Mesendoderm (in vitro differentiated cells): ENCODE data around the gene DNAH3.
"Not testable (repeated sequence)": the region's sequence is repeated elsewhere in the genome, so short reads cannot be mapped to it uniquely, and the experiment has no call there.

ENCODE experiments used
- DNase-seq: peaks from one replicate; pipeline ENCODE4 v3.0.0; 2013
- H2AK5ac ChIP-seq: 2 replicates; pipeline ENCODE4 v1.6.1; 2013; ENCODE audit warnings: low read length, inconsistent platforms
- H2BK120ac ChIP-seq: 2 replicates; pipeline ENCODE4 v1.6.1; 2013; ENCODE audit warnings: low read depth, mild to moderate bottlenecking, low read length, moderate library complexity, mixed read lengths
- H2BK15ac ChIP-seq: replicated peaks from 2 replicates; pipeline ENCODE4 v1.6.1; 2013; ENCODE audit warnings: low read depth, mild to moderate bottlenecking, moderate library complexity
- H2BK5ac ChIP-seq: 2 replicates; pipeline ENCODE4 v1.6.1; 2013; ENCODE audit warnings: low read length, inconsistent platforms
- H3K18ac ChIP-seq: 2 replicates; pipeline ENCODE4 v1.6.1; 2013; ENCODE audit warnings: mild to moderate bottlenecking, low read length, mixed read lengths
- H3K23ac ChIP-seq: one replicate; pipeline ENCODE4 v1.6.1; 2013; ENCODE audit warnings: low read length
- H3K27ac ChIP-seq: 2 replicates; pipeline ENCODE4 v1.5.1; 2013; ENCODE audit warnings: low read depth, mild to moderate bottlenecking, inconsistent platforms, low read length, moderate library complexity
- H3K27me3 ChIP-seq: 2 replicates; pipeline ENCODE4 v1.6.1; 2013; ENCODE audit warnings: low read length, control low read depth, mild to moderate bottlenecking, inconsistent platforms; ENCODE audit not compliant: insufficient read depth, poor library complexity
- H3K36me3 ChIP-seq: 2 replicates; pipeline ENCODE4 v1.6.1; 2013; ENCODE audit warnings: low read length, inconsistent platforms; ENCODE audit not compliant: control insufficient read depth, insufficient read depth
- H3K4ac ChIP-seq: one replicate; pipeline ENCODE4 v1.6.1; 2013; ENCODE audit warnings: low read depth, mild to moderate bottlenecking, low read length, moderate library complexity
- H3K4me1 ChIP-seq: 2 replicates; pipeline ENCODE4 v1.6.1; 2013; ENCODE audit warnings: low read depth, low read length, inconsistent platforms; ENCODE audit not compliant: control insufficient read depth
- H3K4me2 ChIP-seq: 2 replicates; pipeline ENCODE4 v1.6.1; 2013; ENCODE audit warnings: low read length
- H3K4me3 ChIP-seq: 2 replicates; pipeline ENCODE4 v1.5.1; 2013; ENCODE audit warnings: mild to moderate bottlenecking, low read length
- H3K56ac ChIP-seq: one replicate; pipeline ENCODE4 v1.6.1; 2013; ENCODE audit warnings: low read length
- H3K79me1 ChIP-seq: 2 replicates; pipeline ENCODE4 v1.6.1; 2013; ENCODE audit warnings: low read length, inconsistent platforms
- H3K79me2 ChIP-seq: 2 replicates; pipeline ENCODE4 v1.6.1; 2013; ENCODE audit warnings: mild to moderate bottlenecking, low read length; ENCODE audit not compliant: control insufficient read depth, insufficient read depth
- H3K9ac ChIP-seq: 2 replicates; pipeline ENCODE4 v1.6.1; 2013; ENCODE audit warnings: low read length, inconsistent platforms
- H4K5ac ChIP-seq: one replicate; pipeline ENCODE4 v1.6.1; 2013; ENCODE audit warnings: low read length
- H4K8ac ChIP-seq: one replicate; pipeline ENCODE4 v1.6.1; 2013; ENCODE audit warnings: low read depth, mild to moderate bottlenecking, control low read depth, low read length, moderate library complexity
- WGBS: extraction: QIAGEN DNeasy Blood & Tissue Kit; methylation state at CpG from one replicate; pipeline ENCODE4 v1.1.7; 2013; ENCODE audit warnings: low lambda C conversion rate, missing lambda C conversion rate; ENCODE audit not compliant: insufficient coverage; ENCODE audit errors: extremely low coverage; 5-methylcytosine and 5-hydroxymethylcytosine counted together

DNAH3 gene

DNA sequence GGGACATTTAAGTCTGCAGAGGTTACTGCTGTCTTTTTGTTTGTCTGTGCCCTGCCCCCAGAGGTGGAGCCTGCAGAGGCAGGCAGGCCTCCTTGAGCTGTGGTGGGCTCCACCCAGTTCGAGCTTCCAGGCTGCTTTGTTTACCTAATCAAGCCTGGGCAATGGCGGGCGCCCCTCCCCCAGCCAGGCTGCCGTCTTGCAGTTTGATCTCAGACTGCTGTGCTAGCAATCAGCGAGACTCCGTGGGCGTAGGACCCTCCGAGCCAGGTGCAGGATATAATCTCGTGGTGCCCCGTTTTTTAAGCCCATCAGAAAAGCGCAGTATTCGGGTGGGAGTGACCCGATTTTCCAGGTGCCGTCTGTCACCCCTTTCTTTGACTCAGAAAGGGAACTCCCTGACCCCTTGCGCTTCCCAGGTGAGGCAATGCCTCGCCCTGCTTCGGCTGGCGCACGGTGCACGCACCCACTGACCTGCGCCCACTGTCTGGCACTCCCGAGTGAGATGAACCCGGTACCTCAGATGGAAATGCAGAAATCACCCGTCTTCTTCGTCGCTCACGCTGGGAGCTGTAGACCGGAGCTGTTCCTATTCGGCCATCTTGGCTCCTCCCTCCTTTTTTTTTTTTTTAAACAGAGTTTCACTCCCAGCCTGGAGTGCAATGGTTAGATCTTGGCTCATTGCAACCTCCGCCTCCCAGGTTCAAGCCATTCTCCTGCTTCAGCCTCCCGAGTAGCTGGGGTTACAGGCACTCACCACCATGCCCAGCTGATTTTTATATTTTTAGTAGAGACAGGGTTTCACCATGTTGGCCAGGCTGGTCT lies 102.3 kb downstream of the DNAH3 start:
- H3K56ac ChIP-seq, H3K36me3 ChIP-seq, H2BK15ac ChIP-seq, H3K9ac ChIP-seq, H3K79me2 ChIP-seq, H3K18ac ChIP-seq, H3K27ac ChIP-seq, H3K4me3 ChIP-seq, H3K27me3 ChIP-seq, H3K4me1 ChIP-seq, H3K4me2 ChIP-seq, H3K4ac ChIP-seq, H2BK5ac ChIP-seq, H3K79me1 ChIP-seq, H2BK120ac ChIP-seq, H3K23ac ChIP-seq, H4K8ac ChIP-seq, H2AK5ac ChIP-seq, H4K5ac ChIP-seq, DNase-seq: not testable (repeated sequence)
- WGBS: no CpG with 5 or more reads among the region's 31 CpGs

- no peaks in the 10 kb centered on the region for H3K36me3 ChIP-seq
- no peaks in the 10 kb centered on the region for H3K79me2 ChIP-seq
- H4K5ac ChIP-seq: no peak overlapping the region
- no peak overlapping the region for H2BK120ac ChIP-seq
- H3K18ac ChIP-seq: no peak overlapping the region
- H3K23ac ChIP-seq: no peak overlapping the region
- no peak overlapping the region for H3K56ac ChIP-seq
- H2BK15ac ChIP-seq: no peak overlapping the region
- no peak overlapping the region for H3K27ac ChIP-seq
- H3K79me1 ChIP-seq: no peaks in the 10 kb centered on the region
- H3K27me3 ChIP-seq: no peaks in the 10 kb centered on the region
- no peak overlapping the region for H2BK5ac ChIP-seq
- H3K4me1 ChIP-seq: no peaks in the 10 kb centered on the region
- H3K4ac ChIP-seq: no peak overlapping the region
- H4K8ac ChIP-seq: no peak overlapping the region
- H3K4me2 ChIP-seq: no peak overlapping the region
- H3K4me3 ChIP-seq: no peak overlapping the region
- H3K9ac ChIP-seq: no peak overlapping the region
- no CpG with 5 or more reads among the region's 7 CpGs for WGBS
- DNase-seq: no peak
- no peak overlapping the region for H2AK5ac ChIP-seq
These were observed 112.4 kb downstream of the DNAH3 start for GRCh38 chr16:21038197-21038596.

DNA sequence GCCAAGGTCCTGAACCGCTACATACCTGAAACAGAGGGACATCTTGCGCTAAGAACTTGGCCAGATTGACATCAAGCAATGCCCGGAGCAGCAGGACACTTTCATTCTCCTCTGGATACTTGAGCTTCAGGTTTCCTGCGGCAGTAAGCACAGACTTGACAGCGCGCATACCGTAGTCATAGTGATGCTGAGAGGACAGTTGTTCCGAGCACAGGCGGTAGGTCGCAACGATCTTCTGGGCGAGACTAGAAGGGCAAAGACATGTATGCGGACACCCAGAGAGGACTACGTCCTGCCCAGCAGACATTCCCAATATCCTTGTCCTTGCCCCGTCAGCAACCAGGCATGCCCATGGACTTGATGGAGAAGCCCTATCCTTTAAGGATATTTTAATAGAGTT lies 112.9 kb downstream of the DNAH3 start:
- H2AK5ac ChIP-seq: no peak overlapping the region
- H4K8ac ChIP-seq: no peak overlapping the region
- no peak overlapping the region for H2BK5ac ChIP-seq
- no peak for DNase-seq
- no peaks in the 10 kb centered on the region for H3K79me2 ChIP-seq
- no peak overlapping the region for H3K4me3 ChIP-seq
- no peak overlapping the region for H3K18ac ChIP-seq
- no peak overlapping the region for H3K4me2 ChIP-seq
- H3K27me3 ChIP-seq: no peaks in the 10 kb centered on the region
- no peak overlapping the region for H4K5ac ChIP-seq
- H3K23ac ChIP-seq: no peak overlapping the region
- no peak overlapping the region for H3K4ac ChIP-seq
- no peaks in the 10 kb centered on the region for H3K79me1 ChIP-seq
- WGBS: no CpG with 5 or more reads among the region's 15 CpGs
- no peak overlapping the region for H3K56ac ChIP-seq
- no peaks in the 10 kb centered on the region for H3K4me1 ChIP-seq
- no peak overlapping the region for H2BK120ac ChIP-seq
- H2BK15ac ChIP-seq: no peak overlapping the region
- no peaks in the 10 kb centered on the region for H3K36me3 ChIP-seq
- H3K9ac ChIP-seq: no peak overlapping the region
- no peak overlapping the region for H3K27ac ChIP-seq

DNA sequence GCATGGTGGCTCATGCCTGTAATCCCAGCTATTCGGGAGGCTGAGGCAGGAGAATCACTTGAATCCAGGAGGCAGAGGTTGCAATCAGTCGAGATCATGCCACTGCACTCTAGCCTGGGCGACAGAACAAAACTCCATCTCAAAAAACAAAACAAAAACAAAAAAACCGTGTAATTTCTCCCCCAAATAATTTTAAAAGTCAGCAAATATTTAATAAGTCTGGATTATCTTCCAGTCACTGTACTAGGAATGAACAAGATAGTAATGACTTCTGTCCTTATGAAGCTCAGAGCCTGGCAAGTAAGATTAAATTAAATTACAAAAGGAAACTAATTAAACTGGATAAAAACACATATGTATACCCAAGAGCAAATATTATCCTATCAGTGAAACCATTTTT lies 113.5 kb downstream of the DNAH3 start:
- Histone ChIP-seq H3K79me2 (no peaks in the 10 kb centered on the region), H3K27ac (no peak overlapping the region), H3K27me3 (no peaks in the 10 kb centered on the region), H3K4ac (no peak overlapping the region), H3K23ac (no peak overlapping the region), H3K9ac (no peak overlapping the region), H3K4me2 (no peak overlapping the region), H2BK5ac (no peak overlapping the region), H3K79me1 (no peaks in the 10 kb centered on the region), H4K5ac (no peak overlapping the region), H3K56ac (no peak overlapping the region), H3K18ac (no peak overlapping the region), H2AK5ac (no peak overlapping the region), H3K4me1 (no peaks in the 10 kb centered on the region), H3K4me3 (no peak overlapping the region), H3K36me3 (no peaks in the 10 kb centered on the region), H2BK15ac (no peak overlapping the region), H4K8ac (no peak overlapping the region), H2BK120ac (no peak overlapping the region)
- WGBS: no CpG with 5 or more reads among the region's 4 CpGs
- no peak for DNase-seq

DNA sequence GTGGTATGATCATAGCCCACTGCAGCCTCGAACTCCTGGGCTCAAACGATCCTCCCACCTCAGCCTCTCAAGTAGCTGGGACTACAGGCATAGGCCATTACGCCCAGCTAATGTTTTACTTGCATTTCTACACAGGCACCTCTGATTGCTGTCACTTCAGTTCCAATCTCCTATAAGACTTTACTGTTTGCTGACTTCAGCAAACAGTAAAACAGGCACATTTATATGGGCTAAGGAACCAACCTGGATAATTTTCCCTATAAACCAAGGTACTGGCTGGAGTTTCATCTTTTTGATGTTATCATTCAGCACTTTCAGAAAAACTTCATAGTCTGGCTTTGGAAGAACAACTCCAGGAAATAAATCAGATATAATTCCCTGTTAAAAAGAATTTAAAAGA lies 114.2 kb downstream of the DNAH3 start:
- no peak overlapping the region for H3K56ac ChIP-seq
- H4K8ac ChIP-seq: no peak overlapping the region

DNA sequence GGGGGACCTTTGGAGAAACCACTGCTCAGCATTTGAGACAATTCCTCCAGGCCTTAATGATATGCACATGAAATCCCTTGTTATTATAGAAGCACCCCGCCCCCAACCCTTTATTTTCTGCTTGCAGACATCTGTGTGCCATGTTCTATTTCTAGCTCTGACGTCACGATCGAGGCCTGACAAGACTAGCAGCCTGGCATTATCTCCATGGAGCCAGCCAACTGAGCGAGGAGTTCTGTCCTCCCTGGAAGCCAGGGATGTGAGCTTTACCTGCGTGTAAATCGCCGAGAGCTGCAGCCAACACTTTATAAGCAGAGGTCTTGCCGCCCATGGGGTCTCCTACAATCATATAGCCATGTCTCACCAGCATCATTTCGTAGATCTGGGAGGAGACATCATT lies 116.9 kb downstream of the DNAH3 start:
- DNase-seq: no peak
- Histone ChIP-seq H3K27me3 (no peaks in the 10 kb centered on the region), H2AK5ac (no peak overlapping the region), H3K79me2 (no peaks in the 10 kb centered on the region), H2BK15ac (no peak overlapping the region), H2BK120ac (no peak overlapping the region), H3K4ac (no peak overlapping the region), H3K36me3 (no peaks in the 10 kb centered on the region), H3K4me3 (no peak overlapping the region), H2BK5ac (no peak overlapping the region), H3K27ac (no peak overlapping the region), H3K56ac (no peak overlapping the region), H3K4me2 (no peak overlapping the region), H3K23ac (no peak overlapping the region), H4K8ac (no peak overlapping the region), H3K4me1 (no peaks in the 10 kb centered on the region), H3K18ac (no peak overlapping the region), H3K79me1 (no peaks in the 10 kb centered on the region), H4K5ac (no peak overlapping the region), H3K9ac (no peak overlapping the region)
- WGBS: no CpG with 5 or more reads among the region's 10 CpGs

More for the DNA sequence above, 114.2 kb downstream of the DNAH3 start:
- Histone ChIP-seq H3K4me3 (no peak overlapping the region), H3K4me1 (no peaks in the 10 kb centered on the region), H3K36me3 (no peaks in the 10 kb centered on the region), H3K79me1 (no peaks in the 10 kb centered on the region), H3K4ac (no peak overlapping the region), H2BK5ac (no peak overlapping the region), H3K9ac (no peak overlapping the region), H3K4me2 (no peak overlapping the region), H3K79me2 (no peaks in the 10 kb centered on the region), H2BK120ac (no peak overlapping the region), H3K27me3 (no peaks in the 10 kb centered on the region), H3K23ac (no peak overlapping the region), H3K18ac (no peak overlapping the region), H3K27ac (no peak overlapping the region), H4K5ac (no peak overlapping the region), H2AK5ac (no peak overlapping the region), H2BK15ac (no peak overlapping the region)
- WGBS: no CpG with 5 or more reads among the region's 3 CpGs
- DNase-seq: no peak
